Ishikawa (cell line): Measurements from ENCODE around the gene NAT8L.

ENCODE experiments used
- CEBPB ChIP-seq: IDR thresholded peaks from 2 replicates; pipeline ENCODE4 v1.6.1; 2012
- CREB1 ChIP-seq: IDR thresholded peaks from 2 replicates; pipeline ENCODE4 v1.6.1; 2012; ENCODE audit warnings: low read depth
- EGR1 ChIP-seq: IDR thresholded peaks from 2 replicates; pipeline ENCODE4 v1.6.1; 2012
- EP300 ChIP-seq: IDR thresholded peaks from 2 replicates; pipeline ENCODE4 v1.6.1; 2012; ENCODE audit warnings: borderline replicate concordance
- FOXM1 ChIP-seq: IDR thresholded peaks from 2 replicates; pipeline ENCODE4 v1.6.1; 2012; ENCODE audit warnings: low read depth, borderline replicate concordance
- MAX ChIP-seq: IDR thresholded peaks from 2 replicates; pipeline ENCODE4 v1.6.1; 2012
- NFIC ChIP-seq: IDR thresholded peaks from 2 replicates; pipeline ENCODE4 v1.6.1; 2012
- RAD21 ChIP-seq: IDR thresholded peaks from 2 replicates; pipeline ENCODE4 v1.6.1; 2012; ENCODE audit warnings: low read depth
- REST ChIP-seq: IDR thresholded peaks from 2 replicates; pipeline ENCODE4 v1.6.1; 2012; ENCODE audit warnings: low read depth, mild to moderate bottlenecking
- TAF1 ChIP-seq: IDR thresholded peaks from 2 replicates; pipeline ENCODE4 v1.6.1; 2012; ENCODE audit warnings: low read depth, mild to moderate bottlenecking
- TCF12 ChIP-seq: IDR thresholded peaks from 2 replicates; pipeline ENCODE4 v1.6.1; 2012; ENCODE audit warnings: low read depth
- TEAD4 ChIP-seq: IDR thresholded peaks from 2 replicates; pipeline ENCODE4 v1.6.1; 2012
- USF1 ChIP-seq: IDR thresholded peaks from 2 replicates; pipeline ENCODE4 v1.6.1; 2012
- YY1 ChIP-seq: IDR thresholded peaks from 2 replicates; pipeline ENCODE4 v1.6.1; 2012; ENCODE audit warnings: low read depth
- ZBTB7A ChIP-seq: IDR thresholded peaks from 2 replicates; pipeline ENCODE4 v1.6.1; 2012; ENCODE audit warnings: low read depth

The NAT8L gene

GRCh38 chr4:2075171-2075986 is 16.3 kb downstream of the NAT8L start:
- TF ChIP-seq EP300, result no peak
- no peak for TF ChIP-seq REST
- TF ChIP-seq ZBTB7A, result no peak
- no peak for TF ChIP-seq RAD21
- TF ChIP-seq EGR1, result no peak
- no peak for TF ChIP-seq NFIC
- TF ChIP-seq YY1, result no peak
- TF ChIP-seq FOXM1, result no peak

- TF ChIP-seq USF1, result no peak
- TF ChIP-seq TCF12, result no peak
- no peak for TF ChIP-seq CEBPB
- no peak for TF ChIP-seq ZBTB7A
- no peak for TF ChIP-seq EGR1
- TF ChIP-seq TAF1, result no peak
- TF ChIP-seq FOXM1, result no peak
- TF ChIP-seq YY1, result no peak
- TF ChIP-seq RAD21, result no peak
- no peak for TF ChIP-seq REST
- no peak for TF ChIP-seq TEAD4
- no peak for TF ChIP-seq NFIC
- no peak for TF ChIP-seq CREB1
- no peak for TF ChIP-seq MAX
Observed at GRCh38 chr4:2075987-2076907, 17.1 kb downstream of the NAT8L start.

DNA sequence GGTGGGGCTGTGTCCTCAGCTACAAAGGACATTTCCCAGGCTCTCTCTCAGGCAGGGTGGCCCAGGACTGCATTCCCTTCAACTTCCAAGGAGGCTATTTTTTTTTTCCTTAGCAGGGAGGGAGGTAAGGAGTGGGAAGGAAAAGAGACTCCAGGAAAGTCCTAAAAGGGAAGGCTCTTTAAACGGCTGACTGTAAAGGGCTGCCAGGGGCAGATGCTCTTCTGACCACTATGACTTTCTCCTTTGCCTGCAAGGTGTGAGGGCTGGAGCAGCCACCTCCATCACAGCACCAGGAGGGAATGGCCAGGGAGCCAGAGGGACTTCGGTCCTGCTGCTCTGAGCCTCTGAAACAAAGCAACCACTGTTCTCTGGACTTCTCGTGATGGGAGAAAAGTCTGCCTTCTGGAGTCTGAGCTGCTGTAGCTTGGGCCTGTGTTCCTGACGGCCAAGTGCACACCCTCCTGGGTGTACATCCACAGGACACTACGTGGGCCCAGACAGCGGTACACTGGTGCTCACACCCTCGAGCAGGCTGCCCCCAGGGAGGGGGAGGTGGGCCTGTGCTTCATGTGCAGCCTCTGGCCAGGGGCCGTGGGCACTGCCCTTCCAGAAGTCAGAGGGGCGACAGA is 17.9 kb downstream of the NAT8L start:
- no peak for TF ChIP-seq TAF1
- no peak for TF ChIP-seq TEAD4
- no peak for TF ChIP-seq CEBPB
- no peak for TF ChIP-seq ZBTB7A
- no peak for TF ChIP-seq MAX
- TF ChIP-seq YY1, result no peak
- no peak for TF ChIP-seq NFIC
- no peak for TF ChIP-seq EP300
- no peak for TF ChIP-seq TCF12
- TF ChIP-seq CREB1, result no peak
- TF ChIP-seq EGR1, result no peak
- no peak for TF ChIP-seq FOXM1
- TF ChIP-seq RAD21, result no peak
- no peak for TF ChIP-seq REST
- no peak for TF ChIP-seq USF1
